WI38 (cell line): ENCODE data around the gene ARID5B.

Experiments used
- H3K4me3 ChIP-seq: 2 replicates; pipeline ENCODE4 v1.5.1; 2011; ENCODE audit warnings: low read depth, mild to moderate bottlenecking, control low read depth, low read length
- TF ChIP-seq, protein P1 (sequence below): IDR thresholded peaks from 2 replicates; pipeline ENCODE4 v1.5.1; 2012; ENCODE audit warnings: low read depth, mild to moderate bottlenecking, control low read depth, low read length

Gene ARID5B

DNA sequence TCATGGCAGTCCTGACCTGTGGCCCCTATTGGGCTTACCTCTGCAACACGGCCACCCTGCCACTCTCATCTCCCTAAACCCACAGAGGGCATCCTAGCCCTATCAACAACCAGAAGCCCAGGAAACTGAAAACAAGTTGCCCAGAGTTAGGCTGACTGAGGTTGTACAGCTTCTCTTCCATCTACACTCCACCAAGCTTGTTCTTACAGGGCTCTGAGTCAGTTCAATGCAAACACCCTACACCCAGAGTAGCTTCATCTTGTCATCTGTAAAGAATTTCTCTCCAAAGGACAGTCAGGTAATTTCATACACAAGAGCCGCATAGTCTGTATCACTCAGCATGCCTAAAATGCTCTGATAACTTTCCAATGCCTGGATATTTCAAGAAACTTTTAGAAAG is 175.4 kb downstream of the ARID5B start:
- no peak overlapping the region for H3K4me3 ChIP-seq

DNA sequence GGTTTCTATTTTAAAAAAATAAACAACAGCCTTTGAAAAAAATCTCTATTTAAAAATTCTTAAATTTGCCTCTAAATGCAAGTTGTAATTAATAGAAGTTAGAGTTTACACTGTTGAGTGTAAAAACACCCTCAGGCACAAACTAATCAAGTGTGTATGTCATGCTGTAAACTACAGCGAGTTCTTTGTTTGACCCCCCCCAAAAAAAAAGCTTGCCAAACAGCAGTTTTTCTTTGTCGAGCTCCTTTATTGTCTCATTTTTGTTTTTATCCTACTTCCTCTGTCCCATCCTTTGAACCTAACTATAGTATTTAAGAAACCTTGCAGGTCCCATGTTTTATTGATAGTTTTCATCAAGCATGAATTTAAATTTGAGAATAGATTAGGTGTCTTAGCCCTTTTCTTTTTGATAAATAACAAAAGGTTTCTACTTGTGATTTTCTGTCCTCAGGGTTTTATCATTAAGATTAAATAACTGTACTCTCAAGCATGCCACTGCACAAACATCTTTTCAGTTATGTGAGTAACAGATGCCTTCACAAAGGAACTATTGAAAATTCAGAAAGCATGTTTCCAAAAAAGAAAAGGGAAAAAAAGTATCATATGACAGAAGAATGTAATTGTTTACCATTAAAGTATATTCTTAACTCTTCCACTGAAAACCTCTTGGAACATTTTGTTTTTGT is 176.0 kb downstream of the ARID5B start:
- TF ChIP-seq, protein P1, sequence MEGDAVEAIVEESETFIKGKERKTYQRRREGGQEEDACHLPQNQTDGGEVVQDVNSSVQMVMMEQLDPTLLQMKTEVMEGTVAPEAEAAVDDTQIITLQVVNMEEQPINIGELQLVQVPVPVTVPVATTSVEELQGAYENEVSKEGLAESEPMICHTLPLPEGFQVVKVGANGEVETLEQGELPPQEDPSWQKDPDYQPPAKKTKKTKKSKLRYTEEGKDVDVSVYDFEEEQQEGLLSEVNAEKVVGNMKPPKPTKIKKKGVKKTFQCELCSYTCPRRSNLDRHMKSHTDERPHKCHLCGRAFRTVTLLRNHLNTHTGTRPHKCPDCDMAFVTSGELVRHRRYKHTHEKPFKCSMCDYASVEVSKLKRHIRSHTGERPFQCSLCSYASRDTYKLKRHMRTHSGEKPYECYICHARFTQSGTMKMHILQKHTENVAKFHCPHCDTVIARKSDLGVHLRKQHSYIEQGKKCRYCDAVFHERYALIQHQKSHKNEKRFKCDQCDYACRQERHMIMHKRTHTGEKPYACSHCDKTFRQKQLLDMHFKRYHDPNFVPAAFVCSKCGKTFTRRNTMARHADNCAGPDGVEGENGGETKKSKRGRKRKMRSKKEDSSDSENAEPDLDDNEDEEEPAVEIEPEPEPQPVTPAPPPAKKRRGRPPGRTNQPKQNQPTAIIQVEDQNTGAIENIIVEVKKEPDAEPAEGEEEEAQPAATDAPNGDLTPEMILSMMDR = no peak
- H3K4me3 ChIP-seq = no peak overlapping the region

More for the DNA sequence above, 175.4 kb downstream of the ARID5B start:
- TF ChIP-seq, protein P1 = no peak

DNA sequence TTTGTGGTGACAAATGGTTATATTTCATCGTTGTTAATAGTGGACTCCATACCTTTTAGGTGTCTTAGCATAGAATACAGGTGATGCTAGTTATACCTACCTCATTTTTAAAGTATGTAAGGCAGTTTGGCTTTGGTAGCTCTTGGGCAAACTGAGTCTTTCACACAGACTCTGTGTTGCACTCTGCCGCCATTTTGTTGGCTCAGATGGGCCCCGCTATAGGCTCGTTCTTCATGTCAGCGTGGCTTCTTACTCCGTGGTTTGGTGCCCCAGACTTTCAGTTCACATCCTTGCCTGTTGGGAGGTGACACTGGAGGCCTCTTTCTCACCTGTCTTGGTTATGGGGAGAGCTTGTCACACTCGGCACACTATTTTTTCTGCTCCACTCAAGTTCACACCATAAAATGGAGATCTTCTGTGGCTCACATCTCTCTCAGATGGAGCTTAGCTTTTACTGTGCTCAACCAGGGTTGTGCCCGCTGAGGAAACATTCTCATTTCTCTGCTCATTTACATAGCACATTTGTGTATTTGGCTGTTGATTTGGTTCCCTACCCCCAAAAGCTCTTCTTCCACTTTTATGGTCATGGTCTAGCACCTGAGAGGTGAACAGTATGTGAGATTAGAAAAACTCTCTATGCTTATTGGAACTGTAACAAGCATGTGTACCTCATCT is 178.5 kb downstream of the ARID5B start:
- no peak overlapping the region for H3K4me3 ChIP-seq
- TF ChIP-seq, protein P1 = no peak

DNA sequence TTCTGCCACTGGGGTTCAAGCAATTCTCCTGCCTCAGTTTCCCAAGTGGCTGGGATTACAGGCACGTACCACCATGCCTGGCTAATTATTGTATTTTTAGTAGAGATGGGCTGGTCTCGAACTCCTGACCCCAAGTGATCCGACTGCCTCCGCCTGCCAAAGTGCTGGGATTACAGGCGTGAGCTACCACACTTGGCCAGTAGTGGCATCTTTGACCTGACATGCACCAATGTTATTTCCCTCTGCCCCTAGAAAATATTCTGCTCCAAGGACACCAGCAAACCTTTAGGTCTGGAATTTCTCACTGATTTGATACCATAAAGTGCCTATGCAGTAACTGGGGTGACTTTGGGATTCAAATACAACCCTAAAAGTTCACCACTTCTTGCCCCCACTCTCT is 179.4 kb downstream of the ARID5B start:
- TF ChIP-seq, protein P1 = no peak
- H3K4me3 ChIP-seq = no peak overlapping the region

DNA sequence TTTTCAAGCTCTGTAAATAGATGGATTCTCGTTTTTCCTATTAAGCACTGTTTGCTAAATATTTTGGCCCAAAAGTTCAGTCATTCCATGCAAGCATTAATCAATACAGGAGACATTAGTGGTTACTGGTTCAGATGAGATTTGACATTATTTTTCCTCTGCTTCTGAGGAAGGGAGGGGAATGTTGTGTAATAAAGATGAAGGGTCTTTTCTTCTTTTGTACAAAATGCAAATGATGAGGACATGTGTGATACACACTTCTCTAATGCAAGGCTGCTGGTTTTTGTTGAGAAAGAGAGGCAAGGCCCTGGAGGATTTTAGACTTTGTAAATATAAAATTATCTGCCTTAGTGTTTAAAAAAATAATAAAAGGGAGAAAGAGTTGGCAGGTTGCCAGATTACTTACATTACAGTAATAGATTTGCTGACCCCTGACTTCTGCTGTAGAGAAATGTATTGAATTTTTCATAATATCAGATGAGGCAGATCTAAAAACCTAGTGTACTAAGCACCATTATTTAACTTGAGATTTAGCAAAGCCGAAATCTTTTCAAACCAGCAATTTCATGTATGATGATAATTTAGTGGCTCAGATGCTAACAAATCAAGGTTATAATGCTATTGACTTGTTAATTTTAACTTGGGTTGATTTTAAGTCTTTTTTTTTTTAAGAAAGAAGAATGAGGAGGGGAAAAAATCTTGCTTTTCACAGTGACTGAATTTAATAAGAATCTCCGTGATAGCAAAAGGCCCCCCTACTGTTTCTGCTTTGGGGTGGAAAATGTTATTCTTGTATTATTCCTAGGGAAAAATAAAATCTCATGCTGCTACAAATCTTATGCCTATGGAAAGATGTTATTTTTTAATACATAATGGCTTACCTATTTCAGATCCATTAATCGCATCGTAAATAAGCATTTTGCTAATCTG is 180.1 kb downstream of the ARID5B start:
- H3K4me3 ChIP-seq = no peak overlapping the region
- TF ChIP-seq, protein P1 = no peak

DNA sequence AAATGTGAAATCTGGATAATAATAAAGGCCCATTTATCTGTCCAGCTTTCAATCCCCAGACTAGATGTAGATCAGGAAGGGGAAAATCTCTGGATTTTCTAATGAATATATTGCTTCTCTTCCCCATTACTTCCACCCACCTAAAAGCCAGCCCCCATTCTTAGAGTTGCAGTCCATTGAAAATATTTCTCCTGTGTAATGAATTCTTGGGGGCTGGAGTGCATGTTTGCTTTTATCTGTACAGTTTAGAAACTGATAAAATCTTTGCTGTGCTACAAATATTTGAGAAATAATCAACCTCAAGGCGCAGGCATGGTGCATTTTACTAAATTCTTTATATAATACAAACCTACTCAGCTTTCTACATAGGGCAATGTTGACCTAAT is 180.8 kb downstream of the ARID5B start:
- TF ChIP-seq, protein P1 = no peak
- H3K4me3 ChIP-seq = no peak overlapping the region
